ENCODE results near the gene TMC5. TPM values are rescaled to one million over a fixed set of nuclear protein-coding genes. Genes with fewer than 3 reads are reported as not detected.
A peak's percentile ranks its signal among the peaks of the same experiment; 100 is the strongest.

TMC5 gene
- total RNA-seq, 1 donor from 2014 or later: 46.8 TPM

GRCh38 chr16:19505600-19506303, 88.1 kb downstream of the TMC5 start:
- DNase-seq (ENCODE audit: low spot score): no peak

- DNase-seq (ENCODE audit: low spot score): no peak
These were observed 89.3 kb downstream of the TMC5 start for GRCh38 chr16:19506965-19507364.

- no peak for DNase-seq (ENCODE audit: low spot score)
These were observed 90.2 kb downstream of the TMC5 start for GRCh38 chr16:19507867-19508266.

GRCh38 chr16:19512297-19512696, 94.6 kb downstream of the TMC5 start:
- no peak for DNase-seq (ENCODE audit: low spot score)

GRCh38 chr16:19513377-19514053, 95.8 kb downstream of the TMC5 start:
- DNase-seq (ENCODE audit: low spot score): no peak

GRCh38 chr16:19515757-19516156, 98.1 kb downstream of the TMC5 start:
- no peak for DNase-seq (ENCODE audit: low spot score)

- DNase-seq (ENCODE audit: low spot score): no peak
These were observed 99.9 kb downstream of the TMC5 start for GRCh38 chr16:19517424-19518089.

- no peak for DNase-seq (ENCODE audit: low spot score)
These were observed 100.7 kb downstream of the TMC5 start for GRCh38 chr16:19518388-19518787.

- DNase-seq (ENCODE audit: low spot score): no peak
These were observed 103.2 kb downstream of the TMC5 start for GRCh38 chr16:19520861-19521331.

- DNase-seq (ENCODE audit: low spot score): peak; percentile 94
These were observed 104.1 kb downstream of the TMC5 start, which contains the start of gene GDE1 for GRCh38 chr16:19521471-19522396. GDE1 (minus strand) TSS chr16:19522098; CDS start chr16:19521964, 134 bp downstream.

GRCh38 chr16:19522397-19522732, 104.7 kb downstream of the TMC5 start:
- DNase-seq (ENCODE audit: low spot score): no peak

- DNase-seq (ENCODE audit: low spot score): no peak
These were observed 105.1 kb downstream of the TMC5 start for GRCh38 chr16:19522760-19523159.

GRCh38 chr16:19523184-19523558, 105.5 kb downstream of the TMC5 start:
- no peak for DNase-seq (ENCODE audit: low spot score)

- DNase-seq (ENCODE audit: low spot score): peak; percentile 97
These were observed 106.1 kb downstream of the TMC5 start, which contains the start of gene CCP110 for GRCh38 chr16:19523559-19524355. CCP110 (plus strand) TSS chr16:19523942; CDS start chr16:19527882, 3,940 bp downstream.

- no peak for DNase-seq (ENCODE audit: low spot score)
These were observed 106.6 kb downstream of the TMC5 start for GRCh38 chr16:19524356-19524615.

- DNase-seq (ENCODE audit: low spot score): no peak
These were observed 107.1 kb downstream of the TMC5 start for GRCh38 chr16:19524616-19525384.

GRCh38 chr16:19525385-19525723, 107.7 kb downstream of the TMC5 start:
- DNase-seq (ENCODE audit: low spot score): no peak

- DNase-seq (ENCODE audit: low spot score): no peak
These were observed 109.5 kb downstream of the TMC5 start for GRCh38 chr16:19527161-19527560.

- DNase-seq (ENCODE audit: low spot score): no peak
These were observed 111.0 kb downstream of the TMC5 start for GRCh38 chr16:19528666-19529065.

- no peak for DNase-seq (ENCODE audit: low spot score)
These were observed 114.9 kb downstream of the TMC5 start for GRCh38 chr16:19532601-19533000.
